ENCODE results near the gene NUTM2G.
"Not testable (repeated sequence)": the region's sequence is repeated elsewhere in the genome, so short reads cannot be mapped to it uniquely, and the experiment has no call there.

Gene NUTM2G

GRCh38 chr9:96934097-96934496 is 5.5 kb downstream of the NUTM2G start:
- H2AFZ ChIP-seq (ENCODE audit: low read depth); H3K4me1 ChIP-seq (ENCODE audit: low read depth, poor library complexity, severe bottlenecking); H3K36me3 ChIP-seq (ENCODE audit: insufficient read depth); H3K27ac ChIP-seq; H3K79me2 ChIP-seq (ENCODE audit: insufficient read depth, low read depth); H3K9ac ChIP-seq; H3K27me3 ChIP-seq (ENCODE audit: insufficient read depth, low read depth); H3K4me3 ChIP-seq (IDR thresholded peaks at IDR 0.05; ENCODE audit: insufficient read depth, low read depth, low read length); H3K4me2 ChIP-seq; H4K20me1 ChIP-seq (ENCODE audit: insufficient read depth): not testable (repeated sequence)

DNA sequence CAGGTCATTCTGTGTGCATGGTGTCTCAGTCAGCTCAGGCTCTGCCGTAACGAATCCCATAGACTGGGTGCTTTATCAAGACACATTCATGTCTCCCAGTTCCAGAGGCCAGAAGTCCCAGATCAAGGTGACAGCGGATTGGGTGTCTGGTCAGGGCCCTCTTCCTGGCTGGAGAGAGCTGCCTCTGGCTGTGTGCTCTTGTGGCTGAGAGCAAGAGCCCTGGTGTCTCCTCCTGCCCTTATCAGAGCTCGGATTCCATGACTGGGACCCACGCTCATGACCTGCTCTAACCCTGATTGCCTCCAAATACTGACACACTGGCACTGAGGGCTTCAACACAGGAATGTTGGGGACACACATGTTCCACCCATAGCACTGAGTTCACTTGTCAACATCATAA is 6.1 kb downstream of the NUTM2G start:
- H3K9ac ChIP-seq; H4K20me1 ChIP-seq (ENCODE audit: insufficient read depth); H3K36me3 ChIP-seq (ENCODE audit: insufficient read depth); H3K4me3 ChIP-seq (IDR thresholded peaks at IDR 0.05; ENCODE audit: insufficient read depth, low read depth, low read length); H3K27me3 ChIP-seq (ENCODE audit: insufficient read depth, low read depth); H3K27ac ChIP-seq; H3K4me2 ChIP-seq; H3K79me2 ChIP-seq (ENCODE audit: insufficient read depth, low read depth); H2AFZ ChIP-seq (ENCODE audit: low read depth); H3K4me1 ChIP-seq (ENCODE audit: low read depth, poor library complexity, severe bottlenecking): not testable (repeated sequence)

DNA sequence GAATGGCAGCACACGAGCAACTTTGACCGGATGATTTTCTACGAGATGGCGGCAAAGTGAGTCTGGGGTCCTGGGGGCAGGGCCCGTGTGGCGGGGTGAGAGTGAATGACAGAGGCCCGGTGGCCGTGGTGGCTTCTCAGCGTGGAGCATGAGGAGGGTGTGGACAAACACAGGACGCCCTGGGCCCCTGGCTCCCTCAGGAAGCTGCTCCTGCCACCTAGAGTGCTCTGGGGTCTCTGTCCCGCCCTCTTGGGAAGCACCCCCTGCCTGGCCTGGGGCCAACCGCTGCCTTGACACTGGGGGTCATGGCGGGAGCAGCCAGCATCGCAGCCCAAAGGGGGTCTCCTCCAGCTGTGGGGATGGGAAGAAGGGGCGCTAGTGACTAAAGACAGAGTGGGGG is 6.8 kb downstream of the NUTM2G start:
- not testable (repeated sequence) for H3K27me3 ChIP-seq (ENCODE audit: insufficient read depth, low read depth); H3K4me1 ChIP-seq (ENCODE audit: low read depth, poor library complexity, severe bottlenecking); H4K20me1 ChIP-seq (ENCODE audit: insufficient read depth); H3K27ac ChIP-seq; H3K4me3 ChIP-seq (IDR thresholded peaks at IDR 0.05; ENCODE audit: insufficient read depth, low read depth, low read length); H2AFZ ChIP-seq (ENCODE audit: low read depth); H3K36me3 ChIP-seq (ENCODE audit: insufficient read depth); H3K4me2 ChIP-seq; H3K9ac ChIP-seq; H3K79me2 ChIP-seq (ENCODE audit: insufficient read depth, low read depth)

DNA sequence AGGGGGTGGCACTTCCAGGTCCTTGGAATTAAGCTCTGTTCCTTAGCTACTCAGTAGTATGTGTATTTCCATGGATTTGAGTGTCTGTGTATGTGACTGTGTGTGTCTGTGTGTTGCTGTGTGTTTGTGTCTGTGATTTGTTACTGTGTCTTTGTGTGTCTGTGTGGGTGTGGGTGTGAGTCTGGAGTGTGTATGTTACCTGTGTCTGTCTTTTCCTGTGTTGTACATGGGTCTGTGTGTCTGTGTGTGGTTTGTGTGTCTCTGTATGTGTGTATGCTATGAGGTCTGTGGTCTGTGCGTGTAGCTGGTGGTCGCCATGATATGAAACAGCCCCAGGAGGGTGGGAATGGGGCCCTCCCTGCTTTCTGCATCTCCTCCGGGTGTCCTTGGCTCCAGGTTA is 8.8 kb downstream of the NUTM2G start:
- not testable (repeated sequence) for H2AFZ ChIP-seq (ENCODE audit: low read depth); H3K36me3 ChIP-seq (ENCODE audit: insufficient read depth); H3K4me1 ChIP-seq (ENCODE audit: low read depth, poor library complexity, severe bottlenecking); H3K4me2 ChIP-seq; H4K20me1 ChIP-seq (ENCODE audit: insufficient read depth); H3K27me3 ChIP-seq (ENCODE audit: insufficient read depth, low read depth); H3K9ac ChIP-seq; H3K4me3 ChIP-seq (IDR thresholded peaks at IDR 0.05; ENCODE audit: insufficient read depth, low read depth, low read length); H3K27ac ChIP-seq; H3K79me2 ChIP-seq (ENCODE audit: insufficient read depth, low read depth)

GRCh38 chr9:96938957-96939665 is 10.5 kb downstream of the NUTM2G start:
- not testable (repeated sequence) for H2AFZ ChIP-seq (ENCODE audit: low read depth); H3K27me3 ChIP-seq (ENCODE audit: insufficient read depth, low read depth); H3K79me2 ChIP-seq (ENCODE audit: insufficient read depth, low read depth); H3K4me3 ChIP-seq (IDR thresholded peaks at IDR 0.05; ENCODE audit: insufficient read depth, low read depth, low read length); H3K27ac ChIP-seq; H3K4me2 ChIP-seq; H3K36me3 ChIP-seq (ENCODE audit: insufficient read depth); H4K20me1 ChIP-seq (ENCODE audit: insufficient read depth); H3K4me1 ChIP-seq (ENCODE audit: low read depth, poor library complexity, severe bottlenecking); H3K9ac ChIP-seq

DNA sequence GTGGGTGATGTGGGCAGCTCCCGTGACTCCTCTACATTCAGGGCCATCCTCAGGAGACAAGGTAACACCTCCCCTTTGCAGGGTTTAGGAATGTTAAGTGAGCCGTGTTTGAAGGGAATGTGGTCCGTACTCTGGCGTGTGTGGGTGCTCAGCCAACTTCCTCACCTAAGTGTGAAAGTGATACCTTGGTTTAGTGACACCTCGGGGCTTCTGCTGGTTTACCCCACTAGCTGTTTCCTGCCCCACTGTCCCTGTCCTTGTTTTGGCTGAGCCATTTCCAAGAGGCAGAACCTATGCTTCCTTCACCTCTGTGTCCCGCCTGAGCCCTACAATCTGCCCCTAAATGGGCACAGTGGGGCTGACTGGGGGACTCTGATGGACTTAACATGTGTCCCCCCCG is 12.3 kb downstream of the NUTM2G start:
- H3K4me2 ChIP-seq; H3K27ac ChIP-seq; H4K20me1 ChIP-seq (ENCODE audit: insufficient read depth); H3K4me1 ChIP-seq (ENCODE audit: low read depth, poor library complexity, severe bottlenecking); H3K36me3 ChIP-seq (ENCODE audit: insufficient read depth); H3K27me3 ChIP-seq (ENCODE audit: insufficient read depth, low read depth); H3K9ac ChIP-seq; H3K4me3 ChIP-seq (IDR thresholded peaks at IDR 0.05; ENCODE audit: insufficient read depth, low read depth, low read length); H3K79me2 ChIP-seq (ENCODE audit: insufficient read depth, low read depth); H2AFZ ChIP-seq (ENCODE audit: low read depth): not testable (repeated sequence)

GRCh38 chr9:96941628-96942027 is 13.0 kb downstream of the NUTM2G start:
- H3K27me3 ChIP-seq (ENCODE audit: insufficient read depth, low read depth); H4K20me1 ChIP-seq (ENCODE audit: insufficient read depth); H3K4me3 ChIP-seq (IDR thresholded peaks at IDR 0.05; ENCODE audit: insufficient read depth, low read depth, low read length); H2AFZ ChIP-seq (ENCODE audit: low read depth); H3K9ac ChIP-seq; H3K79me2 ChIP-seq (ENCODE audit: insufficient read depth, low read depth); H3K36me3 ChIP-seq (ENCODE audit: insufficient read depth); H3K4me1 ChIP-seq (ENCODE audit: low read depth, poor library complexity, severe bottlenecking); H3K4me2 ChIP-seq; H3K27ac ChIP-seq: not testable (repeated sequence)

- H3K27me3 ChIP-seq (ENCODE audit: insufficient read depth, low read depth); H3K4me3 ChIP-seq (IDR thresholded peaks at IDR 0.05; ENCODE audit: insufficient read depth, low read depth, low read length); H2AFZ ChIP-seq (ENCODE audit: low read depth); H3K4me2 ChIP-seq; H3K36me3 ChIP-seq (ENCODE audit: insufficient read depth); H3K4me1 ChIP-seq (ENCODE audit: low read depth, poor library complexity, severe bottlenecking); H3K9ac ChIP-seq; H3K79me2 ChIP-seq (ENCODE audit: insufficient read depth, low read depth); H3K27ac ChIP-seq; H4K20me1 ChIP-seq (ENCODE audit: insufficient read depth): not testable (repeated sequence)
These were observed 13.5 kb downstream of the NUTM2G start for GRCh38 chr9:96942181-96942580.

DNA sequence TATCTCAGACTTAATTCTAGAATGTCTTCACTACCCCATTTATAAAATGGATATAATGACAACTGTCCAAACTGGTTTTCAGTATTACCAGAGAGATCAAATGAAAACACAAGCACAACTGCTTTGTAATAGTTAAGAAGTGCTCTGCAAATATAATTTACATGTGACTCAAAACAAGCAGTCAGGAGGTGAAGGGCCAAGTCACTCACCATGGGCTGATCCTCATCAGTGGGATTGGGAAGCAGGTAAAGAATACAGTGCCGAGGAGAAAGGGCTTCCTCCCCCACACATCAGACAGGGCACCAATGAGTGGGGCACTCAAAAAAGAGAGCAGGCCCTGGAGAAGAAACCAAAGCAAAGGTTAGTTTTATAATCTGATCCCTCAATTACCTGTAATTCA is 20.7 kb downstream of the NUTM2G start:
- not testable (repeated sequence) for H3K79me2 ChIP-seq (ENCODE audit: insufficient read depth, low read depth); H3K27ac ChIP-seq; H2AFZ ChIP-seq (ENCODE audit: low read depth); H3K36me3 ChIP-seq (ENCODE audit: insufficient read depth); H4K20me1 ChIP-seq (ENCODE audit: insufficient read depth); H3K4me2 ChIP-seq; H3K9ac ChIP-seq; H3K4me3 ChIP-seq (IDR thresholded peaks at IDR 0.05; ENCODE audit: insufficient read depth, low read depth, low read length); H3K27me3 ChIP-seq (ENCODE audit: insufficient read depth, low read depth); H3K4me1 ChIP-seq (ENCODE audit: low read depth, poor library complexity, severe bottlenecking)

GRCh38 chr9:96950539-96950938 is 21.9 kb downstream of the NUTM2G start:
- H3K27ac ChIP-seq; H2AFZ ChIP-seq (ENCODE audit: low read depth); H3K36me3 ChIP-seq (ENCODE audit: insufficient read depth); H3K9ac ChIP-seq; H3K4me3 ChIP-seq (IDR thresholded peaks at IDR 0.05; ENCODE audit: insufficient read depth, low read depth, low read length); H3K79me2 ChIP-seq (ENCODE audit: insufficient read depth, low read depth); H3K27me3 ChIP-seq (ENCODE audit: insufficient read depth, low read depth); H3K4me2 ChIP-seq; H3K4me1 ChIP-seq (ENCODE audit: low read depth, poor library complexity, severe bottlenecking); H4K20me1 ChIP-seq (ENCODE audit: insufficient read depth): not testable (repeated sequence)

- H2AFZ ChIP-seq (ENCODE audit: low read depth); H3K9ac ChIP-seq; H3K27me3 ChIP-seq (ENCODE audit: insufficient read depth, low read depth); H3K27ac ChIP-seq; H4K20me1 ChIP-seq (ENCODE audit: insufficient read depth); H3K4me3 ChIP-seq (IDR thresholded peaks at IDR 0.05; ENCODE audit: insufficient read depth, low read depth, low read length); H3K36me3 ChIP-seq (ENCODE audit: insufficient read depth); H3K4me1 ChIP-seq (ENCODE audit: low read depth, poor library complexity, severe bottlenecking); H3K79me2 ChIP-seq (ENCODE audit: insufficient read depth, low read depth); H3K4me2 ChIP-seq: not testable (repeated sequence)
These were observed 38.9 kb downstream of the NUTM2G start for GRCh38 chr9:96967591-96967990.
